NCI-H2227 (cell line): ENCODE data around the gene SCAPER.

ENCODE experiments used
- DNase-seq: peaks from one replicate; lab custom pipeline; 2025; ENCODE audit not compliant: unreplicated experiment; lab: John Stamatoyannopoulos, UW

SCAPER gene

DNA sequence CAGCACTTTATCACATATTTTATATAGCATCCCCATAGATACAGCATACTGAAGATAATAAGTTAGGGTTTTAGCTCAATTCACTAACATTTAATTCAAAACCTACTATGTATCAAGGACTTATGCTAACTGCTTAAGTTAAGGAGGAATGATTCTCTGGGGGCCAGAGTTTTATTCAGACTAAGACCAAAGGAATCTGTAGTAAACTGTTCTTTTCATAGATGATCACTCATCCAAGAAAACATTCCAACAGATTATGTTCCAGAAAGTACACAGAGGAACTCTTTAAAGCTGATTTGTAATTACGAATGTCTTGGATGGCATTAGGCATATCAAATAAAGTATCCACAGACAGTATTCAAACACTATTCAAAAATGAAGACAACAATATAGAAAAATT is 226.4 kb downstream of the SCAPER start:
- no peak for DNase-seq

- no peak for DNase-seq
Measured at GRCh38 chr15:76674883-76675282, 230.3 kb downstream of the SCAPER start.

GRCh38 chr15:76669521-76670207 is 235.5 kb downstream of the SCAPER start:
- no peak for DNase-seq

GRCh38 chr15:76668900-76669299 is 236.2 kb downstream of the SCAPER start:
- DNase-seq = no peak

DNA sequence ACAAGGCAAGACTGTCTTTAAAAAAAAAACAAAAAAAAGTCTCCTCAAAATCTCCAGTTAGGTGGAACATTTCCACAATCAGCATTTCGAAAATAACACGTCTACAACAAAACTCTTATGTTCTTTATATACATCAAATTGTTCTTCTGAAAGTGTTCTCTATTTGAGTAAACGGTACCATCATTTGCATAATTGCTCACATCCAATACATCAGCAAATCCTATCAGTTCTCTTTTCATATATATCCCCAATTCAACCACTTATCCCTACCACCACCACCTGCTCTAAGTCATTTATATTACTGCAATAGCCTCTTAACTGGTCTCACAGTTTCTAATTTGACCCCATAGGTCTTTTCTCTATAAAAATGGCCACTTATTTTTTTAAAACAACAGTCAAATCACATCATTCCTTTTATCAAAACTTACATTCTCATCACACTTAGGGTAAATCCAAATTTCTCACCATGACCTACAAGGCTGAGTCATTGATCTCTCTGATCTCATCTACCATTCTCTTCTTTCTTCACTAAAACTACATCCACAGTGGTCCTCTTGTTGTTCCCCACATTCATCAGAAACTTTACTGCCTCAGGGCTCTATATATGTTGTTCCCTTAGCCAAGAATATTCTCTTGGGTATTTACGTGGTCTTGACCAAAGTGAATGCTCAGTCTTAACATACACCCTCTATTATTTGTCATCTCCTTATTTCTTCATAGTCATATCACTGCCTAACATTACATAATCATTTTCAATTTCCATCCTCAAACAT is 237.0 kb downstream of the SCAPER start:
- no peak for DNase-seq

DNA sequence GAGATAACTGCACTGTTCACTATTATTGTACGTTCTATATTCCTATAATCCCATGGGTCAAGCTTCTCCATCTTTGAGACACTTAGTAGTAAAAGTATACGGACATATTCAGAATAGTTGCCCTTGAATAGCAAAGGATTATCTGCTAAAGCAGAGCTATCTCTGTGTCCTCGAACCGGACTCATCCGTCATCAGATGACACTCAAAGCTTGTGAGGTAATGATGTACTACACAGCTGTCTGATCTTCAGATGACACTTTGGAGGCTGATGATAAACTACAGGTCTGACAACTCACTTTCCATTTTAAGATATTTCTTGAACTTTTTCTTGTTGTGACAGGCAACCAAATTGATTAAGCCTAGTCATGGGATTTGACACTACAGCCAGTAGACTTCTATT is 240.2 kb downstream of the SCAPER start:
- no peak for DNase-seq

DNA sequence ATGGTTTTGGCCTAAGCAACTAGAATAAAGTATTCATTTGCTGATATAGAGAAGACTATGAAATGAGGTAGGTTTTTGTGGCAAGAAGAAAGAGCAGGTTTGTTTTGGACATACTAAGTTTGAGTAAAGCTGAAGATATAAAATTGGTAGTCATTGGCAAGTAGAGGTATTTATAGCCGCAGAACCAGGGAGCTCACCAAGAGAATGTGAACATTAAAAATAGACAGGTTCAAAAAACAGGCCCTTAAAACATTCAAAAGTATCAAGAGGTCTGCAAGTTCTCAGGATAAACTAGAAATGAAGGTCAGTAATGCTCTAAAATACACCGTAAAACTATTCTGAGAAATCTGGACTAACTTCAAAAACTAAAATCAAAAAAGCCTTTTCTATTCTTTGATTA is 240.7 kb downstream of the SCAPER start:
- DNase-seq = no peak

DNA sequence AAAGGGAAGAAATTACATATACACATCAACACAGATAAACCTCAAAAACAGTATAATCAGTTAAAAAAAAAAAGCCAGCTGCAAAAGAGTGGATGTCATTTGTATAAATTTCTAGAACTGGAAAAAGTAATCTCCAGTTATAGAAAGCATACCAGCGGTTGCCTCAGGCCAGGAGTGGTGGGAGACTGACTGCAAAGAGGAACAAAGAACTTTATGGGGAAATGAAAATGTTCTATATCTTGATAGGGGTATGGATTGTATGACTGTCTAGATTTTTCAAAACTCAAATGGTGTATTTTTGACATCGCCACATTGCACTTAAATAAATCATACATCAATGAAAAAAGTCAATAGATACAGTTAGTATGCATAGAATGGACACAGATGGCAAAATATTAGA is 241.6 kb downstream of the SCAPER start:
- no peak for DNase-seq

- no peak for DNase-seq
Measured at GRCh38 chr15:76648732-76649444, 256.3 kb downstream of the SCAPER start.

- no peak for DNase-seq
Measured at GRCh38 chr15:76647612-76648011, 257.5 kb downstream of the SCAPER start.

- DNase-seq = no peak
Measured at GRCh38 chr15:76644646-76645045, 260.5 kb downstream of the SCAPER start.

GRCh38 chr15:76642671-76643070 is 262.5 kb downstream of the SCAPER start:
- no peak for DNase-seq

DNA sequence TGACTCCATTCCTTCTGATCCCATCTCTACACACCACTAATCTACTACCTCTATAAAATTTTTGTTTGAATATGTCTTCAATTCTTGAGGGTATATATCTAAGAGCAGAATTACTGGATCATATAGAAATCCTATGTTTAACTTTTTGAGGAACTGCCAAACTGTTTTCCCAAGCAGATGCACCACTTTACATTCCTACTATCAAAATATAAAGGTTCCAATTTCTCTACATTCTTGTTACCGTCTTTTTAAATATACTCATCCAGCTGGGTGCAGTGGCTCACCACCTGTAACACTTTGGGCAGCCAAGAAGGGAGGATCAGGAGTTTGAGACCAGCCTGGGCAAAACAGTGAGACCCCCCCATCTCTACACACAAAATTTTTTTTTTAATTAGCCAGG is 268.0 kb downstream of the SCAPER start:
- no peak for DNase-seq

GRCh38 chr15:76636059-76636458 is 269.1 kb downstream of the SCAPER start:
- DNase-seq = no peak

DNA sequence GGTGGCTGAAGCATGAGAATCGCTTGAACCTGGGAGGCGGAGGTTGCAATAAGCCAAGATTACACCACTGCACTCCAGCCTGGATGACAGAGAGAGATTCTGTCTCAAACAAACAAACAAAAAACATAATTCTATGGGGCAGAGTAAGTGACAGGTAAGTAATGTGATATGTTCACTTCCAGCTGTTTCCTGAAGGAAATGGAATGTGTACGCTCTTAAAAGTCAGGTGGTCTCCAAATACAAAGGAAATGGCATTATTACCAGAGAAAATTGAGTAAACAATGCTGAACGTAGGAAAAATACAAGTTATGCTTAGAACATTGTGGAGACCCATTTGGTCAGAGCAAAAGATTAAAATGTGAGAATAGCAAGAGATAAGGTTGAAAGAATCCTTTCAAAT is 278.5 kb downstream of the SCAPER start:
- no peak for DNase-seq

GRCh38 chr15:76625267-76625666 is 279.9 kb downstream of the SCAPER start:
- no peak for DNase-seq

- no peak for DNase-seq
Measured at GRCh38 chr15:76614725-76615124, 290.4 kb downstream of the SCAPER start.

DNA sequence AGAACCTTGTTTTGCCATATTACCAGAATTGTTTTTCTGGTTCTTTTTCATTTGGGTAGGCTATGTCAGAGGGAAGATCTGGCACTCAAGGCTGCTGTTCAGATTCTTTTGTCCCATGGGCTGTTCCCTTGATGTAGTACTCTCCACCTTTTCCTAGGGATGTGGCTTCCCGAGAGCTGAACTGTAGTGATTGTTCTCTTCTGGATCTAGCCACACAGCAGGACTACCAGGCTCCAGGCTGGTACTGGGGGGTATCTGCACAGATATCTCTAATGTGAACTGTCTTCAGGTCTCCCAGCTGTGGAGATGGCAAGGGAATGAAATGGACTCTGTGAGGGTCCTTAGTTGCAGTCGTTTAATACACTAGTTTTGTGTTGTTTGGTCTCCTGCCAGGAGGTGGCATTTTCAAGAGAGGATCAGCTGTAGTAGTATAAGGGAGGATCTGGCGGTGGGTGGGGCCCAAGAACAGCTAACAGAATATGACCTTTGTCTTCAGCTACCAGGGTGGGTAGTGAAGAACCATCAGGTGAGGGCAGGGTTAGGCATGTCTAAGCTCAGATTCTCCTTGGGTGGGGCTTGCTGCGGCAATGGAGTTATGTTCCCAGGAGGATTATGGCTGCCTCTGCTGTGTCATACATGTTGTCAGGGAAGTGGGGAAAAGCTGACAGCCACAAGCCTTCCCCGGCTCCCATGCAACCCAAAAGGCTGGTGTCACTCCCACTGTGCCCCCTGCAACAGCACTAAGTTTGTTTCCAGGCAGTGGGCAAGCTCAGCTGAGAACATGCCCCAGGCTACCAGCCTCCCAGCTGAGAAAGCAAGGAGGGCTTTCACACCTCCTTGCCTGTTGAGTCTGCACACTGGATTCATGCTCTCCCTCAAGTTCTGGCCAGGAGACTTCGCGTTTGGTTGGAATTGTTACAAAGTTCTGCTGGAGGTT is 316.1 kb downstream of the SCAPER start:
- DNase-seq = no peak

DNA sequence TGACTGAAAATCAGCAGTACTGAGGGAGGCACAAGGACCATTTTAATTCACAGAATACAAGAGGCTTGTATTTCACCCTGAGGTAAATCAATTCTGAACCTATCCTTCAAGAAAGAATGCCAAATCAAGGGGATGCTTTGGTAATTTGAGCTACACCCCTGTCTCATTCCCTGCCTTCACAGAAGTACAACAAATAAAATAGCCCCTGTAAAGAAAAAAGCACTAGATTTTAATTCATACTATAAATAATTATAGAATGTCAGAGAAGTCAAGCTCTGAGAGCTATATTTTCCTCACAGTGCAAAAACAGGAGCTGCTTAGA is 319.6 kb downstream of the SCAPER start:
- DNase-seq = peak; percentile 7

DNA sequence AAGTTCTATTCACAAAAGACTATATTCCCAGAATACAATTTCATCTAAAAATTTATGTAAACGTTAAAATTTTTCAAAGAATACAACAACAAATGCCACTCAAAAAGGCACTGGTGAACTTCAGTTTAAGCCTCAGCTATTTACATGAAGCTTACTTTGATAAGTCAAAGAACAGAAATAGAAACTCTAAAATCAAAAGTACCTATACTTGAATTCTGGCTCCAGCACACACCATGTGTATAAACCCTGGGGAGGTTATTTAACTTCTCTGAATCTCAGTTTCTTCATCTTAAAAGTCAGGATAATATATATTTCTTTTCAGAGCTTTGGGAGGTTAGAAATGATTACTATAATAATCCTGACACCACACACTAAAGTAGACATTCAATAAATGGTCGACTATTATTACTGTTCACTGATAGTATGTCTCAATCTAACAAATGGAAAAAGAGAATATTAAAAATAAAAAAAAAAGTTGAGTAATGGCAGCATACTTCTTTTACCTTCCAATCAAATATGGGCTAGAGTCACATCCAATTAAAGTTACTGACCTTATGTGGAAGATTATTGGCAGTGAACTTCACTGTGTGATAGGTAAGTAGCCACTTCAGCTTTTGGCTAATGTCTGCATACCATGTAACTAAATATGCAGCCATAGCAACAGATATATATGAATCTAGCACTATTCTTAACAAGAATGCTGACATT is 320.1 kb downstream of the SCAPER start:
- DNase-seq = no peak

- DNase-seq = no peak
Measured at GRCh38 chr15:76582550-76582949, 322.6 kb downstream of the SCAPER start.
